ENCODE results near the gene BACH2. TPM values are rescaled to one million over a fixed set of nuclear protein-coding genes. Genes with fewer than 3 reads are reported as not detected.

The BACH2 gene
- total RNA-seq, 1 donor from 2014 or later = 6.4 TPM

DNA sequence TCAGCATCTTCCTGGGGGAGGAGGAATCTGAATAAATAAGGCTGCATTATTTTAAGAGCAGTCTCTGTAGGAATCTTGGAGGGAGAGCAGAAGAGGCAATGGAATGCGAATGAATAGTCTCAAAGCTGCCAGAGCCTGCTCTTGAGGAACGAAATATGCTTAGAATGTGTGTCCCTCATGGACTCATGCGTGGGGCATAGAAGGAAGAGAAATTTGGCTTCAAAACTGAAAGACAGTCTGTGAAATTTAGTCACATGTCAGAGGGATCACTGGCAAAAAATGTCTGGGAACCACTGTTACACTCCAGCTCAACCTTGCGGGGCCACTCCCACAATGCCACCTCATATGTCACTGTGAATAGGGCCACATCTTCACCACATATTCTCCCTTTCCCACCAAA, 306.9 kb downstream of the BACH2 start:
- intact Hi-C loops (cut with DNase I) = no loop called here
- no peak for DNase-seq (ENCODE audit: extremely low spot score in 2 of 2)
- TF ChIP-seq, protein P1, sequence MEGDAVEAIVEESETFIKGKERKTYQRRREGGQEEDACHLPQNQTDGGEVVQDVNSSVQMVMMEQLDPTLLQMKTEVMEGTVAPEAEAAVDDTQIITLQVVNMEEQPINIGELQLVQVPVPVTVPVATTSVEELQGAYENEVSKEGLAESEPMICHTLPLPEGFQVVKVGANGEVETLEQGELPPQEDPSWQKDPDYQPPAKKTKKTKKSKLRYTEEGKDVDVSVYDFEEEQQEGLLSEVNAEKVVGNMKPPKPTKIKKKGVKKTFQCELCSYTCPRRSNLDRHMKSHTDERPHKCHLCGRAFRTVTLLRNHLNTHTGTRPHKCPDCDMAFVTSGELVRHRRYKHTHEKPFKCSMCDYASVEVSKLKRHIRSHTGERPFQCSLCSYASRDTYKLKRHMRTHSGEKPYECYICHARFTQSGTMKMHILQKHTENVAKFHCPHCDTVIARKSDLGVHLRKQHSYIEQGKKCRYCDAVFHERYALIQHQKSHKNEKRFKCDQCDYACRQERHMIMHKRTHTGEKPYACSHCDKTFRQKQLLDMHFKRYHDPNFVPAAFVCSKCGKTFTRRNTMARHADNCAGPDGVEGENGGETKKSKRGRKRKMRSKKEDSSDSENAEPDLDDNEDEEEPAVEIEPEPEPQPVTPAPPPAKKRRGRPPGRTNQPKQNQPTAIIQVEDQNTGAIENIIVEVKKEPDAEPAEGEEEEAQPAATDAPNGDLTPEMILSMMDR (IDR thresholded peaks at IDR 0.05) = no peak
- no peak for TF ChIP-seq POLR2A (IDR thresholded peaks at IDR 0.05)
- TF ChIP-seq POLR2AphosphoS5 (IDR thresholded peaks at IDR 0.05; ENCODE audit: insufficient read depth in 1 of 2, low read depth in 1 of 2) = no peak
- Histone ChIP-seq H3K36me3 (no peaks in the 10 kb centered on the region), H3K4me3 (no peak overlapping the region), H3K27ac (no peak overlapping the region), H3K27me3 (no peaks in the 10 kb centered on the region), H3K4me1 (no peaks in the 10 kb centered on the region), H3K9me3 (no peaks in the 10 kb centered on the region)

DNA sequence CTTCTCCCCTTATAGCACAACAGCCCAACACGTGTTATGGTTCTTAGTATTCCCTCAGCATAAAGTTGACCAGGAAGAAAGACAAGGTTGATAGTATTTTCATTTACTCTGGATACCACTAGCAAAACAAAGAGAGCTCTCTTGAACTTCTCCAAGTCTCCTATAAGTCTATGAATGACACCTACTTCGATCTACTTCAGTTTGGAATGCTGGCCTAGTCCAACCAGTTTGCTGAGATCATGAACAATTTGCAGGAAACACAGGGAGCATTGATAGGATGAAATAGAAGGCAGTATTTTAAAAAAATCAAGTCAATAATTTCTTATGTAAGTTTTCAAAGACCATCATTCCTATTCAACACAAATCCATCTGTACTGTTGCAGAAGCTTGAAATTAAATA, 308.8 kb downstream of the BACH2 start:
- no peak for DNase-seq (ENCODE audit: extremely low spot score in 2 of 2)
- H3K27ac ChIP-seq = no peak overlapping the region
- no peaks in the 10 kb centered on the region for H3K4me1 ChIP-seq
- TF ChIP-seq, protein P1 (IDR thresholded peaks at IDR 0.05) = no peak
- TF ChIP-seq POLR2A (IDR thresholded peaks at IDR 0.05) = no peak
- TF ChIP-seq POLR2AphosphoS5 (IDR thresholded peaks at IDR 0.05; ENCODE audit: insufficient read depth in 1 of 2, low read depth in 1 of 2) = no peak
- no peak overlapping the region for H3K4me3 ChIP-seq
- intact Hi-C loops (cut with DNase I) = no loop called here
- no peaks in the 10 kb centered on the region for H3K27me3 ChIP-seq
- H3K36me3 ChIP-seq = no peaks in the 10 kb centered on the region
- no peaks in the 10 kb centered on the region for H3K9me3 ChIP-seq

DNA sequence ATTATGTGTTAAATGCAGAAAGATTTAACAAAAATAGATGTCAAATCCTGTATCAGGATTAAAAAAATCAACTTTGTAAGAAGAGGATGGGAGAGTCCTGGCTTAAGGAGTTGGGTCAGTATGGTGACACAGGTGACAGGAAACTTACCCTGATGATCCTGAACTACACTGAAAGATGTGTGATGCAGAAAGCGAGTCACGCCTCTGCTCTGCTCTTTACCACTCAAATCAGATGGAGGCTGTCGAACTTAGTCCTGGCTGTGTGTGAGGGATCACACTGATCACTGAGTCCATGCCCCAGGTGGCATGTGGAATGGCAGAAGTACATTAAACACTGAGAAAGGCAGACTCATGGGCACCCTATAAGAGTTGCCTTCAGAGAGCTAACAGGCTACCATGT, 309.5 kb downstream of the BACH2 start:
- H3K9me3 ChIP-seq = no peaks in the 10 kb centered on the region
- TF ChIP-seq POLR2A (IDR thresholded peaks at IDR 0.05) = no peak
- TF ChIP-seq, protein P1 (IDR thresholded peaks at IDR 0.05) = no peak
- TF ChIP-seq POLR2AphosphoS5 (IDR thresholded peaks at IDR 0.05; ENCODE audit: insufficient read depth in 1 of 2, low read depth in 1 of 2) = no peak
- no peaks in the 10 kb centered on the region for H3K27me3 ChIP-seq
- intact Hi-C loops (cut with DNase I) = no loop called here
- H3K4me3 ChIP-seq = no peak overlapping the region
- H3K4me1 ChIP-seq = no peaks in the 10 kb centered on the region
- no peak overlapping the region for H3K27ac ChIP-seq
- H3K36me3 ChIP-seq = no peaks in the 10 kb centered on the region
- no peak for DNase-seq (ENCODE audit: extremely low spot score in 2 of 2)

- no peak for TF ChIP-seq POLR2AphosphoS5 (IDR thresholded peaks at IDR 0.05; ENCODE audit: insufficient read depth in 1 of 2, low read depth in 1 of 2)
- TF ChIP-seq, protein P1 (IDR thresholded peaks at IDR 0.05) = no peak
- no peak for TF ChIP-seq POLR2A (IDR thresholded peaks at IDR 0.05)
Measured at GRCh38 chr6:89986650-89987074, 310.0 kb downstream of the BACH2 start.

DNA sequence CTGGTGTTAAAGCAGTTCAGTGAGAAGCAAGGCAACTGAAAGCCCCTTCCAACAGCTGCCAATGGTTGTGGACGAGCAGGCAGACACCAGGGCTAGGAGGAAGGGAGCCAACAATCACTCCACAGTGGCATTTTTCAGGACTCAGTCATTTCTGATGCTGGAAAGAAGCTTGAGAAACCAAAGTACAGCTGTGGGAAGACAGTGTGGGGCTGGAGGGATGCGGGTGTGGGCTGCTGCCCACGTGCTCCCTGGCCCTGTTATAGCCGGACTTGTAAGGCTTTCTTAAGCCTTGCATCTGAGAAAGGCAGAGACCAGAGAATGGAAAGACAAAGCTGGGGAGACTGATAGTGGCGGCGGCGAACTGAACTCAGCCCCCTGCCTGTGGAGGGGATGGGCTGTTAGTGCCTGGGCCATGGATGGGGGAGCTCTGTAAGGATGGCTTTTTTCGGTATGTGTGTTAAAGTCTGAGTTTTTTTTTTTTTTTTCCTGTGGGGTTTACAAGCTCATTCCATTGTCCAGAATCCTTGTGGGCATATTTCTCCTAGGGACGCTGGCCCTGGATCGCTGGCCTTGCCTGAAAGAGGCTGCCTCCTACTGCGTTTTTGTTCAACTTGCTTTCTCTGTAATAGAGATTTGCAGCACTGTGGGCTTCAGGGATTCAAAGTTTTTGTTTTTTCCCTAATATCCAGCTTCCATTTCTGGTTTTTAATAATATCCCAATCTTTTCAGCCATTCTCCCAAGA, 310.7 kb downstream of the BACH2 start:
- Histone ChIP-seq H3K36me3 (no peaks in the 10 kb centered on the region), H3K27me3 (no peaks in the 10 kb centered on the region), H3K4me1 (no peaks in the 10 kb centered on the region), H3K27ac (no peak overlapping the region), H3K4me3 (no peak overlapping the region), H3K9me3 (no peaks in the 10 kb centered on the region)
- no peak for DNase-seq (ENCODE audit: extremely low spot score in 2 of 2)
- TF ChIP-seq, protein P1 (IDR thresholded peaks at IDR 0.05) = no peak
- TF ChIP-seq POLR2AphosphoS5 (IDR thresholded peaks at IDR 0.05; ENCODE audit: insufficient read depth in 1 of 2, low read depth in 1 of 2) (no peak), POLR2A (IDR thresholded peaks at IDR 0.05) (no peak)
- intact Hi-C loops (cut with DNase I) = no loop called here

More at GRCh38 chr6:89986650-89987074, 310.0 kb downstream of the BACH2 start:
- Histone ChIP-seq H3K27me3 (no peaks in the 10 kb centered on the region), H3K4me3 (no peak overlapping the region), H3K9me3 (no peaks in the 10 kb centered on the region), H3K36me3 (no peaks in the 10 kb centered on the region), H3K4me1 (no peaks in the 10 kb centered on the region), H3K27ac (no peak overlapping the region)
- DNase-seq (ENCODE audit: extremely low spot score in 2 of 2) = no peak
- intact Hi-C loops (cut with DNase I) = no loop called here
